NCI-H146 treated with DMSO at 0.1 percent for 48 hours (cell line): ENCODE data around the gene PPARG.

Source experiments
- DNase-seq: peaks from one replicate; lab custom pipeline; 2025; ENCODE audit not compliant: unreplicated experiment; lab: John Stamatoyannopoulos, UW

The PPARG gene

DNA sequence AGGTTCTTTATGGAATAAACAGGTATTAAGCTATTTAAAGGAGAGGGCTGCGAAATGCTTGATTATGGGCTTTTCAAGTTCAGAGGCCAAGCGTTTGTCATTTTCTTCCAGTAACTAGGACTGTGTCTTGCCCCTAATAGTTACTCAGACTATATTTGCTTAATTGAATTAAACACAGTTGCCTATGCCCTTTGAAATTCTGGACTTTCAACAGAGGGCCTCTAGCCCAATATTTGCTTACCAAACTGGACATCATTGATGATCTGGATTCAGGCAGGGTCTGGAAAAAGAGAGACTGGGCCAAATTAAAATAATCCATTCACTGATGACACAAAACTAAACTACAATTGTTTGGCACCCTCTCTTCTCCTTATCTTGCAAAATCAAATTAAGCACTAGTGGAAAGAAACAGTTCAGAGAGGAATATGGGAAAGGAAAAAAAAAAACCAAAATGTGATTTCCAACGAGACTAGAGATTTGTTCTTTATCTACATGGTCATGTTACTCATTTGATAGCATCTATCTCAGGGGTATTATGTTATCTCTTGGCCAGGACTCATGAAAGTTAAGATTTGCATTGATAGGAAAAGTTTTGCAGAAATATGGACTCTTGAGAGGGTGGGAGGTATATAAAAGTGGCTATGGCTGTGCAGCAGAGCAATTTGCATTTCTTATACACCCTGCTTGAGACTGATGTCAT is 120.3 kb downstream of the PPARG start:
- DNase-seq = no peak

DNA sequence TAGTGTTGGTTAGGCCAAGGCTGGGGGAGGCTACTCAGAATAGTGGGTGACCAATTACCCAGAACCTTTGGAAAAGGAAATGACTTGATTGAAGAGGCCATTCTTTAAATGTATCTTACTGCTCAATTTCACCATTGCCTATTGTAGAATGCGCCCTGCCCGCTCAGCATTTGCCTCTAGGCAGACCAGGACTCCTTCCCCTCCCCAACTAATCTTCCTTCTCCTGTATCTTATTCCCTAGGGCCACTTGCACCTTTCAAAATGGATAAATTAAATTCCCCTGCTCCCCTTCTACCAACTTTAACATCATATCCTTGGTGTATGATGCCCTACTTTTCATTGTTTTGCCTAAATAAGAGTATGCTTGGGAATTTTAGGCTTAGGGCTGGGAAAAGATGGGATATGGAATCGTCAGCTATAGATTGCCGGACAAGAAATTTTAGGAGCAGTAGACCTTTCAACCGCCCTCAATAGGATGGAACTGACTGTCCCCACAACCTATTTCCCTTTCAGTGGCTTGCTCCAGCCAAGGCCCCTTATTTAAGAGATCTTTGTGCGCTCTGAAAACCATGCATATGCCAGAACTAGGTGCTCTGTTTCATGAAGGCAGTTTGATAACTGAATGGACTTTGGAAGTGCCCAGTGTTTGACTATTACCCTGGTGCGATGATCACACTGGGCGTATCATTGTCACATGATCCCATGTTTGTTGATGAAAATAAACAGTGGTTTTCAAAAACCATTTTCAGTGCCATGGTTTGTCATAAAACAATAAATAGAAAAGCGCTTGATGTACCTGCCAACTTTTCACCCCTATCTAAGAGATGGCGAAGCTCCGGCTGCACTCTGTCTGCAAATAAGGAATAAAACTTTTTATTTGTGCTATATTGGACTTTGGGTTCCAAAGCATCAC is 121.1 kb downstream of the PPARG start:
- DNase-seq = no peak

DNA sequence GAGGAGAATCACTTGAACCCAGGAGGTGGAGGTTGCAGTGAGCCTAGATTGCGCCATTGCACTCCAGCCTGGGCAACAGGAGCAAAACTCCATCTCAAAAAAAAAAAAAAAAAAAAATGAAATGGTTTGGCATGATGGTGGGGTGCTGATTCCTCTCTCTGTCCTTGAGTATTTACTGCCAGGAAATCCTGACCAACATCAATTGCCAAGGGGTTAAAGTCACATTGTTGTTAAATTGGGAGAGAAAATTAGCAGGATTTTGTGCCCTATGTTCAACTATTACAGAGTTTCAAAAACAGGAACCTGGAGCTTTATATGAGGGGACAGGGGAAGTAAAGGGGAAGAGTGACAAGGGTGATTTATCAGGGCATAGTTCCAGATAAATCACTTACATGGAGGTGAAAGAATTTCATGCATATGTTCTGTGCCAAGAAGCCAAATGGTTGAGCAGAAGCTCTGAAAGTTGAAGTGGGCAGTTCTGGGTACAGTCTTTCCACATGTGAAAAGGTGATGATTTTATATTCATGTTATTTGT is 124.9 kb downstream of the PPARG start:
- no peak for DNase-seq

DNA sequence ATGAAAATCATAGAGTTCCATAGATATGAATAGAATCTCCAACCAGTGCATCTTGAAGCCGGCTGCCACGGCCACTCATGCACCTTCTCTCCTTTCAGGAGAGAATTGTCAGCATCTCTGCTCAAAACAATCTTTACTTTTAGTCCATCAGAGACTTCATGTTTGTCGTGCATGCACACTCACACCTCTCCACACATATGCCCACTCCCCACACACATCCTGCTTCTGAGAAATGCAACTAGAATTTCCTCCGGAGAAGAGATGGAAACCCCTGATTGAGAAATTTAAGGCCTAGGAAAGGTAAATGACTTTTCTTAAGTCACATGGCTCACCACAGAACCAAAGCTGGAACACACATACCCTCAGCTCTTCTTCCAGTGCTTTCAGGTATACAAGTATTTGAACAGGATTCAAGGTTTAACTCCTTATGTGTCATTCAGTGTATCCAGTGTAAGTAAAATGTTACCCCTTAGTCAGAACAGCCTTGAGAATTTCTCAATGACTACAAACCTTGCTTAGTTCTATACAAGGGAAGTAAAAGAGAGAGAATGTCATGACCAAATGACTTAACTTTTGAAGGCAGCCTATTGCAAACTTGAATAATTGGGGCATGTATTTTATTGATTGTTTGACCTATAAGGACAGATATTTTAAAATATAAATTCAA is 126.3 kb downstream of the PPARG start:
- DNase-seq = no peak

DNA sequence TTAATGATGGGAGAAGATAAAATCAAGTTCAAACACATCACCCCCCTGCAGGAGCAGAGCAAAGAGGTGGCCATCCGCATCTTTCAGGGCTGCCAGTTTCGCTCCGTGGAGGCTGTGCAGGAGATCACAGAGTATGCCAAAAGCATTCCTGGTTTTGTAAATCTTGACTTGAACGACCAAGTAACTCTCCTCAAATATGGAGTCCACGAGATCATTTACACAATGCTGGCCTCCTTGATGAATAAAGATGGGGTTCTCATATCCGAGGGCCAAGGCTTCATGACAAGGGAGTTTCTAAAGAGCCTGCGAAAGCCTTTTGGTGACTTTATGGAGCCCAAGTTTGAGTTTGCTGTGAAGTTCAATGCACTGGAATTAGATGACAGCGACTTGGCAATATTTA is 127.9 kb downstream of the PPARG start:
- no peak for DNase-seq

DNA sequence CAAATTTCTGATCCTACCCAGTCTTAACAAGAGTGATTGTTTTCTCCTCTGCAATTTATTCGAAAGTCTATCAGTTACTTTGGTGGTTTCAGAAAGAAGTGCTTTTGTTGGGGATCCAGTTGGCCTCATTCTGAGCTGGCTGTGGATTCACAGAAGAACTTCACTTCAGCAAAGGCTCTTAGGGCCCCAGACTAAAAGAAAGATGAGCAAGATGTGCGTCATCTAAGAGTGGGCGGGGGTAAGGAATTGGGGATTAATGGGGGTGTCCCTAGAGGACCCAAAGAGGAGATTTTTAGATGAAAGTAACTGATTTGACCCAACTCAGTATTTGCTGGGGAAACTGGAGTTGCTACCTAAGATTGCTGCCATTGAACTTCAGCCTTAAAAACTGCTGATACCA is 131.5 kb downstream of the PPARG start:
- no peak for DNase-seq

DNA sequence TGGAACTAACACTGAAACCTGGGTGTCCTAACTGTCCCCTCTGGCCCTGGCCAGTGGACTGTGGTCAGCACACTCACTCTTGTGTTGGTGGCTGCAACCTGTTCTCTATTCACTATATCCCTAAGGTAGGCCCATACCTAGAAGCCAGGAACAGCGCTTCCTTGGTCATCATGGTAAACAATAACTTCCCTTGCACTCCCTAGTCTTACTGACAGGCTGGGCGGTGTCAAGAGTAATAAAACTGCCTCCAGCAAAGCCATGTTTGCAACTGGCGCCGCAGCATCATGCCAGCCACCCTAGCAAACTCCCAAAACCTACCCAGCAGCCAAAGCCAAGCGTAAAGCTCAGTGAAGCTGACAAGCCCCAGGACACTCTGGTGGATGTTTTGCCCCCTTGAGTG is 132.3 kb downstream of the PPARG start:
- DNase-seq = no peak

DNA sequence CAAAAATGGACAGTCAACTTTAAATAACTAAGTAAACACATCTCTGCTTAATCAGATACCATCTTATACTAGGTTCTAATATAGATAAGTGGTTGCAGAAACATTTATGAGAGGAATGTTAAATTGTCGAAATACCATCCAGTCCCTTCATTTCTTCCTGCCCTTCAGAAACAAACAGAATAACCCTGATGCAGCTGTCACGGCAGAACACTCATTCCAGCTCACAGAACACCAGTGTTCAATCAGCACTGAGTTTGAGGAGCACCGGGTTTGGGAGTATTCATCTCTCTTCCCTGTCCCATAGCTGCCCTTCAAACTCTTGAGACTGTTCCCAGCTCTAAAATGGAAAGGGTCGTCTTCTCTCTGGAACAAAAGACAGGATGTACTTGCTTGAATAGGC is 134.3 kb downstream of the PPARG start:
- no peak for DNase-seq

DNA sequence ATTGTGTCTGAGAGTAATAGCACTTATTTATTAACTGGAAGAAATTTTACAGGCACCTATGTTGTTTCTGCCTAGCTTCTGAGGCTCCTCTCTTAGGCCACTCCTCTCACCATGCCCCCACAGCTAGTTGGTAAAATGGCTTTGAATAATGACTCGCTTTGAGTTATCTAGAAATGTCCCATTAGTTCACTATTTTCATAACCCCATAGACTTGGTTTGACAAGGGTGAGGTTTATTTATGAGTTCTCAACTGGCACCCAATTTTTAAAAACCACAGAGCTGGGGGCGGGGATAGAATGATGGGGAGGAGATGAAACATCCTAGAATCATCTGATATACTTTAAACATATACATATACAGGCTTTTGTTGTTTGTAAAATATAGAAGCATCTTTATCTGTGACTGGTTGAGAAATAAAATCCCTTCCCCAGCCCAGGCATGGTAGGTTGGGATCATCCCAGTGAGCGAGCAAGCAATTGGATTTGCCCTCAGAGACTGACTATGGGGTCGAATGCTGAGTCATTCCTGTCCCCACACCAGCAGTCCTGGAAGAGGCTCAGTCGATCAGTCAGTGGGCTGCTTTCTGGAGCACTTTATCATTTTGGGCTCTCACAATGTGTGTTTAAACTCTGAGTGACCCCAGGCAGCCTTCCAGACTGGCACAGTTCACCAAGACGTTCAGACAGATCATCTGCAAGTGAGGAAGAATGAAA is 135.2 kb downstream of the PPARG start:
- DNase-seq = no peak

DNA sequence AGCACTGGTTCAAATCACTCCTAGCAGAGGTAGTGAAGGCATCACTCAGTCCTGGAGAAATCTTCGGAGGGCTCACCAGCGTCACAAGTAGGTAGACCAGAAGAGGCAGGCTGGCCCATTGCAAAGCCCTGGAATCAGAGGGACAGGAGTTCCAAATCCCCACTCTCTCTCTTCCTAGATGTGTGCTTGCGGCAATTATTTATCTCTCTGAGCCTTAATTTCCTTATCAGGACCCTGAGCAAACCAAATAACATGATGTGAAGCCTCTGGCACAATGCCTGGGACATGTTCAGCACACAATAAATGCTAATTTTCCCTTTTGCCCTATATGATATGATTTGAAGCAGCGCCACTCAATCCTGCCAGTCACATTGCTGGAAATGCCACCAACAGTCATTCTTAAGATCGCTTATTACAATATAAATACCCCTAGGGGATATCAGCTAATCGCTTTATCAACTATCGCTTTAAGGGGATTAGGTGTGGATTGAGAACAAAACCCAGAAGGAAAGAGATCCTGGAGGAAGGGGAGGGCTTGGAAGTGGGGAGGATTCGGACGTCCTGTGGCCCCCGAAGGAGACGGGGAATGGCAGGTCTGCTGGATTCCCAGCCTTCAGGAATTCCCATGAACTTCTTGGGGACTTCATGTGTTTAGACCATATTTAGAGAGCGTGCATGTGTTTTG is 135.9 kb downstream of the PPARG start:
- no peak for DNase-seq

DNA sequence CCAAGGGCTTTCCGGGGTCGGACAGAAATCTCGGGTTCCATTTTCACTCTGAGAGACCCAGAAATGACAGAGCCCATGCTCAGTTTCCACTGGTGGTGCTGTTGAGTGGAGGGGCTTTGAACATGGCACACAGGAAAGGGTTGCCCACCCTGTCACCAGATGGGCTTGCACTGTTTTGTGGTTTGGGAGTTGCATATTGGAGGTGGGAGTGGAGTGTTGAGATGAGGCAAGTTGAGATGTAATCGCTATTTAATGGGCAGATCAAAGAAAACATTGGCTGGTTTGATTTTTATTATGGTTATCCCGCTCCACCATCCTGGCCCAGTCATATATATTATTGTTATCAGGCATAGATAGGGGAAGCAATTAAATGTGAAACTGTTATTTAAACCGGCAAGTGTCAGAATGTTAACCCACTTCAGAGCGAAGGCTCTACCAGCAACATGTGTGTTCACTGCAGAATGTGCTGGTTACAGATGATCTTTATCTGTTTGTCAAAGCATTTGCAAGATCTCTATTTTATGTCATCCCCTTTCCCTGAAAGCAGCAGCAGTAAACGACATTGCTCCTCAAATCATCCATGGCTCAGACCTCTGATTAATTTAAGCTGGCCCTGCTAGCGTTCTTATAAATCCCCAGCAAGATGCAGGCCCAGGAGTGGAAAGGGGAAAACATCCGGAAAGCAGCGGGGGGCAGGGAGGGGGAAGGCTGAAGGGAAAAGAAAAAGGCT is 137.1 kb downstream of the PPARG start:
- no peak for DNase-seq

DNA sequence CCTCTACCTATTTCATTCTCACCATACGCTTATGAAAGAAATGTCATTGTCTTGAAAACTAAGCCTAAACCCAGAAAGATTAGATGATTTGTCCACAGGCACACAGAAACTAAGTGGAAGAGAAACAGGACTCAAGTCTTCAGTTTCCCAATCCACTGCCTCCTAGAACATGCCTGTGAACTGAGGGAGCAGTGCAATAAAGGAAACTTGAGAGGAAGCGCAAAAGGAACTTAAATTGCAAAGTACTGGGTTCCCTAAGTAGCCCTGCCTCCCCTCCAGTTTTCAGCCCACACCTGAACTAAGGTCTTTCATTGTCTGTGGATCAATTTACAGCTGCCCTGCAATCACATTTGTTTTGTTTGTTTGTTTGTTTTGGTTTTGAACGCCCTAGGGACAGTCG is 138.7 kb downstream of the PPARG start:
- DNase-seq = no peak

DNA sequence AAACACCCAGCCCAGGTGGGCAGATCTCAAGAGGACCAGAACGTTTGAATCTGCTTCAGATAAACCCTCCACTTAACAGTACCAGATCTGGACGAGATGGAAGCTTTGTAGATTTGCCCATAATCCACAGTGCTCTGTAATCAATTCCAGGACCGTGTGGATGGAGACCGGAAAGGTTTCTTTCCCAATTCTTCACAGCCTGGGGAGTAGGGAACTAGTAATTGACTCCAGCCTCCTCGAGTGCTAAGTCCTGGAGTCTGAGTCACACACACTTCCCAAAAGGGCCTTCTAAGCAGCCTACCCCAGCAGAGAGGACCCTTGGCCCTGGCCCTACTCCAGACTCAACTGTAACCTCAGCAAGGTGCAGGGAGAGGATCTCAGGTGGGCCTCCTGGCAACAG is 139.3 kb downstream of the PPARG start:
- DNase-seq = no peak

DNA sequence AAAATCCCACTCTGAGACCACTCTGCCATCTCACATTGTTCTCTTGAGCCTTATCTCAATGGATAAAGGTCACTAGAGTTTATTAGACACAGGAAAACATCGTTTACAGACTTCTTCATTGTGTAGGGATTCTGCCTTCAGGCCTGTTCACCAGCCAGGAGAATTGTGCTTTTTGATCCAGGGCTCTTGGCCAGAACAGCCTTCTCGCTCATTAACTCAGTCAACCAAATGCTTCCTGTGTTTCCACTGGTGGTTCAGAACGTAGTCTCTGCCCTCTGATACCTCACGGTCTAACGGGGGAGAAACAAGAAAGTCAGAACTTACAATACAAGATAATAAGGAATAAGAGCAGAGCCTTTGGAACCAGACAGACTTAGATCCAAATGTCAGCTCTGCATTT is 141.2 kb downstream of the PPARG start:
- DNase-seq = no peak

DNA sequence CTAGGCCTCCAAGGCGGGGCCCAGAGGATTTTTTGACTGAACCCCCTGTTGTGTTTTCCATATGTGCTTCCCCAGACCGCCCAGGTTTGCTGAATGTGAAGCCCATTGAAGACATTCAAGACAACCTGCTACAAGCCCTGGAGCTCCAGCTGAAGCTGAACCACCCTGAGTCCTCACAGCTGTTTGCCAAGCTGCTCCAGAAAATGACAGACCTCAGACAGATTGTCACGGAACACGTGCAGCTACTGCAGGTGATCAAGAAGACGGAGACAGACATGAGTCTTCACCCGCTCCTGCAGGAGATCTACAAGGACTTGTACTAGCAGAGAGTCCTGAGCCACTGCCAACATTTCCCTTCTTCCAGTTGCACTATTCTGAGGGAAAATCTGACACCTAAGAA is 145.0 kb downstream of the PPARG start:
- no peak for DNase-seq

DNA sequence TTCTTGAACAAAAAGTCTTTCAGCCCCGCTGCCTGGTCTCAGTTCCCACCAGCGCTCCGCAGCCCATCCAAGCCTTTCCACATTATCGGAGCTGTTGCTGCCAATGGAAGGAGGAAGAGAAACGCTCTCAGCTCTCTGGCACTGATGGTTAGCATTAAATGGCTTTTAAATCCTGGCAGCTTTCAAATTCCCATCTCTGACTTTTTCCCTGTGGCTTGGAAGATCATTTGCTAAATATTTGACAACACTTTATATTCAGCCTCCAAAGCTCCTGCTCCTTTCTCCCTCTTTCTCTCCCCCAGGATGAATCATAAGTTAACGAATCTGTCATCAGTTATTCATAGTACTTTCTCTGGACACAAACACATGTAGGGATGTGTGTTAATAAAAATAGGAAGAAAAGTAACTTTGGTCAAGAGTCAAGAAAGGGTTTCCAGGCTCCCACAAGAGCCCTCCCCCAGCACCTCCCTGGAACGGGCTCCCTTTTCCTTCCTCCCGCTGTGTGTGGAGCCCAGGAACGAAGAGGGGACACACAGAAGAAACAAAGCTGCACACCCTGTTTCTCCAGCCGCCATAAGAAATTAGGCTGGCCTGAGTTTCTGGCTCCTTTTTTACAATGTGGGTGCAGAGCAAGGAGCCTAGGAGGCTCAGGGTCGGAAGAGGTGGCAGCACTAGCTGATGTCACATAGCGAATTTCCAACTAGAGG is 147.8 kb downstream of the PPARG start:
- no peak for DNase-seq

DNA sequence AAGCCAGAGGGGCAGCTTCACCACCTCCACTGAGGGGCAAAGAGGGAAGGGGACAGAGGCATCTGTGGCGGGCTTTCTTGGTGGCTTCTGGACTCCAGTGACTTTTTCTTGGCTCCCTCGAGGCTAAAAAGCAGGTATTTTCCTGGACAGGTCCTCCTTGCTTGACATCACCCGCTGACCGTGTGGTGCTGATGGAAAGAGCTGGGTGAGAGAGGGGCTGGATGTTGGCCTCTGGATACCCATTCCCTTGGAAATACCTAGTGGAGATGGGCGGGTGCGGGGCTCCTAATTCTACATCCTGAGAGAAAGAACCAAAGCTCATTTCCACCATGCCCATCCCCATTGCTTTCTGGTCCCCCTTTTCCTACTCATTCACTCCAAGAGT is 148.3 kb downstream of the PPARG start:
- DNase-seq = no peak

DNA sequence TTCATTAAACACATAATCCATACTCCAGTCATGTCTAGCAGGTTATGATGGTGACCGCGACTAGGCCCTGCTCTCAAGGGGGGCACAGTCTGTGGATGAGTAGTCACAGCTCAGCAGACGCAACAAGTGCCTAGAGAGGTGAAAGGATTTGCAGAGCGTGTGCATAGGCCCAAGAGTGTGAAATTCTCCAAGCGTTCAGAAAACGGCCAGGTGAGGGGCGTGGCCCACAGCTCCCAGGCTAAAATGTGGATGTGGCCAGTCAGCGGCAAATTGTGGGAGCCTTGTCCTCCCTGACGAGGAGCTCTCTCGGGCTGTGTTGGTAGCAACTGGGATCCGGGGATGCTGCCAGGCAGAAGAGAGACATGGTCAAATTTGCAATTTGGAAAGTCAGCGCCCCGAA is 149.0 kb downstream of the PPARG start:
- no peak for DNase-seq

DNA sequence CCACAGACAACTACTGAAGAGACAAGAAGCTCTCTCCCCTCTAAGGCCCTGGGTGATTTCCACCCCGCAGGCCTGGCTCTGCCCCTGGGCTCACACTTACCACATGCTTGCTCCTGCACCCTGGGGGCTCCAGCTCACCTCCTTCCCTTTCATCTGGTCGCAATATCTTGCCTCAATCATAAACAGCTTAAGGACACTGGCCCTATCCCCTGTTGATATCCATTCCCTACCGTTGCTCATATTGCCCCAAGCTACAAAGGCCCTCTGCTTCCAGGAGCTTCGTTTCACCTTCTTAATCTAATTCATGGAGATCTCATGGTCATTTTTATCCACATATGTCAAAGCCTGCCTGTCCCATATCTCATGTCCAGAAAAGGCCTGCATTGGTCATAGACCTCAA is 149.4 kb downstream of the PPARG start:
- no peak for DNase-seq
